ENCODE results near the gene GRIA4. TPM values are rescaled to one million over a fixed set of nuclear protein-coding genes. Genes with fewer than 3 reads are reported as not detected.

The GRIA4 gene
- not detected in 5 replicates for total RNA-seq (2022; extraction: Qiagen RNA extraction; ENCODE audit: low read depth)

GRCh38 chr11:105609832-105610781, at the start of gene GRIA4:
Gene GRIA4 (plus strand): TSS chr11:105610073. CDS start chr11:105610998, 925 bp downstream.

GRCh38 chr11:106021967-106022794, 412.3 kb downstream of the GRIA4 start, which contains the start of gene MSANTD4:
Gene MSANTD4 (minus strand): TSS chr11:106022240. CDS start chr11:106010917, 11,323 bp downstream.

